BJ (cell line): ENCODE data around the gene AP1M1. TPM values are rescaled to one million over a fixed set of nuclear protein-coding genes. Genes with fewer than 3 reads are reported as not detected.

Source experiments
- CTCF ChIA-PET: fragments of 350-600 bp; formaldehyde crosslinking; extraction: SDS; loops from one replicate; lab custom pipeline; 2021; ENCODE audit warnings: antibody characterized with exemption, inconsistent platforms; lab: Yijun Ruan, JAX
- POLR2A ChIA-PET: fragments of 300-600 bp; sonication (Branson Sonifier 250); formaldehyde crosslinking; extraction: SDS; loops from one replicate; lab custom pipeline; 2021; ENCODE audit warnings: antibody characterized with exemption; lab: Charles Lee
- DNase-seq: peaks from one replicate; pipeline ENCODE4 v3.0.0-alpha.2; 2011; ENCODE audit warnings: low read depth
- H3K27me3 ChIP-seq: 2 replicates; pipeline ENCODE4 v1.6.0; 2011; ENCODE audit warnings: low read length; ENCODE audit not compliant: control insufficient read depth, insufficient read depth
- H3K36me3 ChIP-seq: 2 replicates; pipeline ENCODE4 v1.5.1; 2011; ENCODE audit warnings: low read length; ENCODE audit not compliant: control insufficient read depth, insufficient read depth
- H3K4me3 ChIP-seq: 2 replicates; pipeline ENCODE4 v1.5.1; 2011; ENCODE audit warnings: low read depth, mild to moderate bottlenecking, control low read depth, low read length
- polyA plus RNA-seq: library from polyadenylated mRNA; depleted of rRNA; stranded (reverse); fragments of >200 nt; gene quantifications from 2 replicates; pipeline ENCODE4 v1.2.3, GENCODE V29; 2011
- TF ChIP-seq, protein P1 (sequence below): IDR thresholded peaks from 2 replicates; pipeline ENCODE4 v1.5.1; 2011; ENCODE audit warnings: low read depth, mild to moderate bottlenecking, control low read depth, inconsistent platforms, low read length, moderate library complexity; ENCODE audit not compliant: insufficient read depth

AP1M1 gene
- polyA plus RNA-seq, 1 experiment: 72.1 TPM

DNA sequence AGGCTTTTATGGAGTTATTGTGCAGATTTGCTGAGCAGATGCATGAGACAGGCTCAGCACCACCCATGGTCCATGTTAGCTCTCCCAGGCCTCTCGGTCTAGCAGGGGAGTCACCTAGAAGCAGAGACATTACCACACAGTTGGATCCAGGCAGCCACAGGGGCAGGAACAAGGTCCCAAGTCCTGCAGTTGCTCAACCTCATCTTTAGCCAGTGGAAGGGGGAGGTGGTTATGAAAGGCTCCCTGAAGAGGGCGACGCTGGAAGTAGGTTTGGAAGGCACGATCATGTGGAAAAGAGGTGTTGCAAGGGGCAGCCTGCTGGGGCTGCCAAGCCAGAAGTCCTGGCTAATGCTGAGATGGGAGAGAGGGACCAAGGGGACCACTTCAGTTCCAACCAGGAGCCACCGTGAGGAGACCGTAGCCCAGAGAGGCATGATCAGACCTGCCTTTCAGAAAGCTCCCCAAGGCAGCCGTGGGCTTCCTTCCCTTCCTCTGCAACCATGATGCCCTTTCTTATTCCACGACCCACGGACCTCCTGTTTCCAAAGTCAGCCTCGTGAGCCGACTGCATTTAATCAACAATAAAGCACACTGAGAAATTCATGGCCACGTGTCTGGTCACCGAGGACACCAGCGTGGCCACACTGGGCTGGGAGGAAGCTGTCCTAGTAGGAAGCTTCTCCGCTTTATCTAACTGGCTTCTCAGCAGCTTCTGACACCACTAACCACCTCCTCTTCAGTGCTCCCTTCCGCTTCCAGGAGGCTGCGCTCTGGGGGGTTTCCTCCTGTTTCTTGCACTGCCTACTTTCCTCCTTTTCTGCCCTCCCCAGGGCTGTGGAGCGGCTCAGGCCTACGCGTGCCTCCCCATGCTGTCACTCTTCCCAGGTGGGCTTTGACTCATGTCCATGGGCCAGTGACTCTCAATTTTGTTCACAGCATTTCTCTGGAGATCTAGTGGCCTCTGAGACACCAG lies 2.6 kb downstream of the AP1M1 start:
- CTCF ChIA-PET: interaction anchor here (0.6 kb wide), 1 partner anchor 163 kb away, joined by 3 read pairs; no protein-coding TSS in a partner anchor
- Histone ChIP-seq H3K27me3 (no peaks in the 10 kb centered on the region), H3K4me3 (no peak overlapping the region), H3K36me3 (peaks cover 20% of the 10 kb centered on the region)
- POLR2A ChIA-PET: no interaction called here
- TF ChIP-seq, protein P1, sequence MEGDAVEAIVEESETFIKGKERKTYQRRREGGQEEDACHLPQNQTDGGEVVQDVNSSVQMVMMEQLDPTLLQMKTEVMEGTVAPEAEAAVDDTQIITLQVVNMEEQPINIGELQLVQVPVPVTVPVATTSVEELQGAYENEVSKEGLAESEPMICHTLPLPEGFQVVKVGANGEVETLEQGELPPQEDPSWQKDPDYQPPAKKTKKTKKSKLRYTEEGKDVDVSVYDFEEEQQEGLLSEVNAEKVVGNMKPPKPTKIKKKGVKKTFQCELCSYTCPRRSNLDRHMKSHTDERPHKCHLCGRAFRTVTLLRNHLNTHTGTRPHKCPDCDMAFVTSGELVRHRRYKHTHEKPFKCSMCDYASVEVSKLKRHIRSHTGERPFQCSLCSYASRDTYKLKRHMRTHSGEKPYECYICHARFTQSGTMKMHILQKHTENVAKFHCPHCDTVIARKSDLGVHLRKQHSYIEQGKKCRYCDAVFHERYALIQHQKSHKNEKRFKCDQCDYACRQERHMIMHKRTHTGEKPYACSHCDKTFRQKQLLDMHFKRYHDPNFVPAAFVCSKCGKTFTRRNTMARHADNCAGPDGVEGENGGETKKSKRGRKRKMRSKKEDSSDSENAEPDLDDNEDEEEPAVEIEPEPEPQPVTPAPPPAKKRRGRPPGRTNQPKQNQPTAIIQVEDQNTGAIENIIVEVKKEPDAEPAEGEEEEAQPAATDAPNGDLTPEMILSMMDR: 0 out of 2 replicates have a peak, but pooled peaks have one; percentile 7
- no peak for DNase-seq

DNA sequence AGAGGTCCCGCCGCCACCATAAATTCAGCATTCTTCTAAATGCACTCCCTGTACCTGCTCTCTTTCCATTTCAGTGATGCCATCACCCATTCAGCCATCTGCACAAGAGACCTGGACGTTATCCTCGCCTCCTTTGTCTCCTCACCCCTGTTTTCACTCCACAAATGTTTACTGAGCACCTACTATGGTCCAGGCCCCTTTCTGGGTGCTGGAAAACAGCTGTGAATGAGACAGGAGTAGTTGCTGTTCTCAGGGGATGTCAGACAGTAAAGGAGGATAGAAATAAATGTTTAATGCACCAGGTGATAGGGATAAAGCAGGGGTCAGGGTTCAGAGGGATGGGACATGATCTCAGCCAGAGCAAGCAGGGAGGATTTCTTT lies 3.3 kb downstream of the AP1M1 start:
- Histone ChIP-seq H3K36me3 (peaks cover 25% of the 10 kb centered on the region), H3K27me3 (no peaks in the 10 kb centered on the region), H3K4me3 (no peak overlapping the region)
- POLR2A ChIA-PET: no interaction called here
- CTCF ChIA-PET: no interaction called here
- TF ChIP-seq, protein P1: no peak
- DNase-seq: no peak

DNA sequence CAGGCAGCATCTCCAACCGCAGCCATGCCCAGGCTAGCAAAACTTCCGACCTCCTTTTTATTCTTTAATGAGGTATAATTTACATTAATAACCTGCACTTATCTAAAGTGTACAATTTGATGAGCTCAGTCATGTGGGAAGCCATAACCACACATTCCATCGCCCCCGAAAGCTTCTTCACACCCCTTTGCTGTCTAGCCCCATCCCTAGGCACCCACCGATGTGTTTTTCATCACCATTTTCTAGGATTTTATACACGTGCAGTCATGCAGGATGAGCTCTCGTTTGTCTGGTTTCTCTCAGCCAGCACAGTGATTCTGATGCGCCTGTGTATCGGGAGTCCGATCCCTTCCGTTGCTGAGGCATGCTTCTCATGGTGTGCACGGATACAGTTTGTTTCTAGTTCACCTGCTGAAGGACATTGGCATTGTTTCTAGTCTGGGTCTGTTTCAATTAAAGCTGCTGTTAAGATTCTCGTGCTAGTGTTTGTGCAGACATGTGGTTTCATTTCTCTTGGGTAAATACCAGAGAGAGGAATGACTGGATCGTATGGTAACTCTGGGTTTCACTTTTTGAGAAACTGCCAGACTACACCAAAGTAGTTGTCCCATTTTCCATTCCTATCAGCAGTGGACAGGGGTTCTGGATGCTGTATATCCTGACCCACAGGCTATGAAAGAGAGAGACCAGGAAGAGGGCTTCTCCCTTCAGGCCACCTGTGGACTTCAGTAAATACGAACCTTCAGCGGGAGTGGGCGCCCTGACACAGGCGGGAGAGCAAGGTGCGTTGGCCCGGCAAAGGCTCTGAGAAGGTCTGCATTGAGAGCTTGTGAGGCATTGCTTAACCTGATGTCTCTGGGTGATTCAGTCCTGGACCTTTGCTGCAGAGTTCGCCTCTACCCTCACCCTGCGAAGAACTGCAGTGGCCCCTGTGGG lies 4.9 kb downstream of the AP1M1 start:
- ChIA-PET POLR2A (no interaction called here), CTCF (no interaction called here)
- TF ChIP-seq, protein P1: no peak
- H3K4me3 ChIP-seq: no peak overlapping the region
- H3K36me3 ChIP-seq: peaks cover 30% of the 10 kb centered on the region
- DNase-seq: peak; percentile 16
- H3K27me3 ChIP-seq: no peaks in the 10 kb centered on the region

DNA sequence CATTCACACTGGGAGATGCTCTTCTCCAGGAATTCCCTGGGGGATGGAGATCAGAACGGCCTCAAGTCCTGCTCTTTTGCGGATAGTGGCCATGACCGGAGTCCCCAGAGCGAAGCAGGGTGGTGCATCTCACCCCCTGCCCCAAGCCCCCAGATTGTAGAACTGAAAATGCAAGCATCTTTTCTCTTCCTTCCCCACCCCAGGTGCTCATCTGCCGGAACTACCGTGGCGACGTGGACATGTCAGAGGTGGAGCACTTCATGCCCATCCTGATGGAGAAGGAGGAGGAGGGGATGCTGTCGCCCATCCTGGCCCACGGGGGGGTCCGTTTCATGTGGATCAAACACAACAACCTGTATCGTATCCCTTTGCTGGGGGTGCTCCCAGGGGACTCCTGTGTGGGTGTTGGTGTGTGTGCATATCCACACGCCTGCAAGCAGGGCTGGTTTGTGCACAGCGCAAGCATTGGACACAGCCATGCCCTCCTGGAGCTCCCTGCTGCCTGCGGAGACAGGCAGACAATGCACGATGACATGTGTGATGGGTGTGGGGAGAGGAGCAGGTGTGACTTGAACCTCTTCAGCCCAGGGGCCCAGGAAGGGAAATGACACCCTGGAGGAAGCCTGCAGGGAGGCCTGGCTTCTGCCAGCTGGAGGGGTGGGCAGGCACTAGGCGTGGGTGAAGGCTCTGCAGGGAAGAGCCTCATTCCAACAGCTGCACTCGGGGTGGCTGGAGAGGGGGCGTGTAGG lies 5.7 kb downstream of the AP1M1 start:
- H3K36me3 ChIP-seq: peaks cover 35% of the 10 kb centered on the region
- no peaks in the 10 kb centered on the region for H3K27me3 ChIP-seq
- CTCF ChIA-PET: no interaction called here
- H3K4me3 ChIP-seq: no peak overlapping the region
- DNase-seq: no peak
- TF ChIP-seq, protein P1: no peak
- POLR2A ChIA-PET: no interaction called here
